ENCODE measurements around the gene NEUROG3.

DNA sequence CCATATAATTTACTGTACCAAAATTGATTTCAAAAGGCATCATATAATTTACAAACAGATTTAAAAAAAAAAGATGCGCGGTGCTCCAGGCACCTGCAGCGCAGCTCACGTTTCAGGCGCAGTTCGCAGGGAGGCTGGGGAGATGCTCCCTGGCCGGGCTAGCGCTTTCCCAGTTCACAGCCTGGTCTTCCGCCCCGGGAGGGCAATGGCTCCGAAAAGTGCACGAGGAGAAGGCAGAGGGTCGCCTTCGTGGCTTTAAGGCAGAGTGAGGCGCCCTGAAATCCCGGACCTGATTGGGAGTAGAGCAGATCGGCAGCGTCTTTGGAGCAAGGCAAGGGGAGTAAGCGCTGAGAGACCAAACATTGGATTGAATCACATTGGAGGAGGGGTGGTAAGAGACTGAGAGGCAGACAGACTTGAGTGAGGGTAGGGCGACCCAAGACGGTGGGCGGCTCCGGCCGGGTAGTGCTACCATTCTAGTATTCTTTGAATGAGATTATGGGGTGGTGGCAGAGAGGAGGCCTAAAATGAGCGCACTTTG, 1.5 kb downstream of the NEUROG3 start:
- TF ChIP-seq, protein P1, sequence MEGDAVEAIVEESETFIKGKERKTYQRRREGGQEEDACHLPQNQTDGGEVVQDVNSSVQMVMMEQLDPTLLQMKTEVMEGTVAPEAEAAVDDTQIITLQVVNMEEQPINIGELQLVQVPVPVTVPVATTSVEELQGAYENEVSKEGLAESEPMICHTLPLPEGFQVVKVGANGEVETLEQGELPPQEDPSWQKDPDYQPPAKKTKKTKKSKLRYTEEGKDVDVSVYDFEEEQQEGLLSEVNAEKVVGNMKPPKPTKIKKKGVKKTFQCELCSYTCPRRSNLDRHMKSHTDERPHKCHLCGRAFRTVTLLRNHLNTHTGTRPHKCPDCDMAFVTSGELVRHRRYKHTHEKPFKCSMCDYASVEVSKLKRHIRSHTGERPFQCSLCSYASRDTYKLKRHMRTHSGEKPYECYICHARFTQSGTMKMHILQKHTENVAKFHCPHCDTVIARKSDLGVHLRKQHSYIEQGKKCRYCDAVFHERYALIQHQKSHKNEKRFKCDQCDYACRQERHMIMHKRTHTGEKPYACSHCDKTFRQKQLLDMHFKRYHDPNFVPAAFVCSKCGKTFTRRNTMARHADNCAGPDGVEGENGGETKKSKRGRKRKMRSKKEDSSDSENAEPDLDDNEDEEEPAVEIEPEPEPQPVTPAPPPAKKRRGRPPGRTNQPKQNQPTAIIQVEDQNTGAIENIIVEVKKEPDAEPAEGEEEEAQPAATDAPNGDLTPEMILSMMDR (IDR thresholded peaks at IDR 0.05; ENCODE audit: insufficient read depth, low read length), result no peak
- no peak for TF ChIP-seq POLR2AphosphoS5 (IDR thresholded peaks at IDR 0.05; ENCODE audit: low read depth)
- TF ChIP-seq SPI1 (IDR thresholded peaks at IDR 0.05; ENCODE audit: borderline replicate concordance, low read depth), result no peak
- TF ChIP-seq, protein P2, sequence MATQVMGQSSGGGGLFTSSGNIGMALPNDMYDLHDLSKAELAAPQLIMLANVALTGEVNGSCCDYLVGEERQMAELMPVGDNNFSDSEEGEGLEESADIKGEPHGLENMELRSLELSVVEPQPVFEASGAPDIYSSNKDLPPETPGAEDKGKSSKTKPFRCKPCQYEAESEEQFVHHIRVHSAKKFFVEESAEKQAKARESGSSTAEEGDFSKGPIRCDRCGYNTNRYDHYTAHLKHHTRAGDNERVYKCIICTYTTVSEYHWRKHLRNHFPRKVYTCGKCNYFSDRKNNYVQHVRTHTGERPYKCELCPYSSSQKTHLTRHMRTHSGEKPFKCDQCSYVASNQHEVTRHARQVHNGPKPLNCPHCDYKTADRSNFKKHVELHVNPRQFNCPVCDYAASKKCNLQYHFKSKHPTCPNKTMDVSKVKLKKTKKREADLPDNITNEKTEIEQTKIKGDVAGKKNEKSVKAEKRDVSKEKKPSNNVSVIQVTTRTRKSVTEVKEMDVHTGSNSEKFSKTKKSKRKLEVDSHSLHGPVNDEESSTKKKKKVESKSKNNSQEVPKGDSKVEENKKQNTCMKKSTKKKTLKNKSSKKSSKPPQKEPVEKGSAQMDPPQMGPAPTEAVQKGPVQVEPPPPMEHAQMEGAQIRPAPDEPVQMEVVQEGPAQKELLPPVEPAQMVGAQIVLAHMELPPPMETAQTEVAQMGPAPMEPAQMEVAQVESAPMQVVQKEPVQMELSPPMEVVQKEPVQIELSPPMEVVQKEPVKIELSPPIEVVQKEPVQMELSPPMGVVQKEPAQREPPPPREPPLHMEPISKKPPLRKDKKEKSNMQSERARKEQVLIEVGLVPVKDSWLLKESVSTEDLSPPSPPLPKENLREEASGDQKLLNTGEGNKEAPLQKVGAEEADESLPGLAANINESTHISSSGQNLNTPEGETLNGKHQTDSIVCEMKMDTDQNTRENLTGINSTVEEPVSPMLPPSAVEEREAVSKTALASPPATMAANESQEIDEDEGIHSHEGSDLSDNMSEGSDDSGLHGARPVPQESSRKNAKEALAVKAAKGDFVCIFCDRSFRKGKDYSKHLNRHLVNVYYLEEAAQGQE (IDR thresholded peaks at IDR 0.05; ENCODE audit: insufficient replicate concordance, low read depth), result no peak

Measured in HL-60 (cell line).